ENCODE measurements around the gene GIMAP4. TPM values are rescaled to one million over a fixed set of nuclear protein-coding genes. Genes with fewer than 3 reads are reported as not detected.
"Not testable (repeated sequence)": the region's sequence is repeated elsewhere in the genome, so short reads cannot be mapped to it uniquely, and the experiment has no call there.

GIMAP4 gene
- not detected in 2 replicates for total RNA-seq (2014; rRNA removed; shearing (Covaris generic))

DNA sequence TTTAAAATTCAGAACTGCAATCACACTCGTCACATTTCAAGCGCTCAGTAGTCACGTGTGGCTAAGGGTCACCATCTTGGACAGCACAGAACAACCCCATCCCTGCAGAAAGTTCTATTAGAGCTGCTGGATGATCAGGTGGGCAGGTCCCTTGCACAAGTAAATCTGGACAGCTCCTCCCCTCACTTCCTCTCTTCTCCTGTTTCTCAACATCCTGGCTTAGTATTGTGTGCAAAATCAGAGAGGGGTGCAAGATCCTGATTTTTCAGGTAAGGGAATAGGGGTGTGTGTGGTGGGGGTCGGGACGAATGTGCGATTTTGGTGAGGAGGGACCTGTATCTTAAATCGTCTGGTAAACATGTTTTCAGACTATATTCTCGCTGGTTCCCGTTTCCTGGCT lies at the start of gene GIMAP4:
TSS of gene GIMAP4 (plus strand) at position 222 of the 400 bp plus-strand sequence. CDS start 2,512 bp downstream, outside the sequence.
- Histone ChIP-seq H3K27me3 (ENCODE audit: control insufficient read depth, insufficient read depth, low read length) (no peaks in the 10 kb centered on the region), H3K36me3 (replicated peaks; ENCODE audit: control insufficient read depth, insufficient read depth, low read length) (no peaks in the 10 kb centered on the region), H3K4me3 (ENCODE audit: insufficient read depth, low read depth, low read length) (no peak within 1 kb of the TSS)
- DNase-seq, result no peak

- no peaks in the 10 kb centered on the region for H3K36me3 ChIP-seq (replicated peaks; ENCODE audit: control insufficient read depth, insufficient read depth, low read length)
- no peak overlapping the region for H3K4me3 ChIP-seq (ENCODE audit: insufficient read depth, low read depth, low read length)
- DNase-seq, result no peak
- no peaks in the 10 kb centered on the region for H3K27me3 ChIP-seq (ENCODE audit: control insufficient read depth, insufficient read depth, low read length)
These were observed 47.9 kb upstream of the GIMAP4 start for GRCh38 chr7:150519310-150519709.

DNA sequence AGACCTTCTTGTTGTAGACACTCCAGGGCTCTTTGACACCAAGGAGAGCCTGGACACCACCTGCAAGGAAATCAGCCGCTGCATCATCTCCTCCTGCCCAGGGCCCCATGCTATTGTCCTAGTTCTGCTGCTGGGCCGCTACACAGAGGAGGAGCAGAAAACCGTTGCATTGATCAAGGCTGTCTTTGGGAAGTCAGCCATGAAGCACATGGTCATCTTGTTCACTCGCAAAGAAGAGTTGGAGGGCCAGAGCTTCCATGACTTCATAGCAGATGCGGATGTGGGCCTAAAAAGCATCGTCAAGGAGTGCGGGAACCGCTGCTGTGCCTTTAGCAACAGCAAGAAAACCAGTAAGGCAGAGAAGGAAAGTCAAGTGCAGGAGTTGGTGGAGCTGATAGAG lies 47.0 kb upstream of the GIMAP4 start:
- DNase-seq, result no peak
- H3K27me3 ChIP-seq (ENCODE audit: control insufficient read depth, insufficient read depth, low read length), result no peaks in the 10 kb centered on the region
- no peaks in the 10 kb centered on the region for H3K36me3 ChIP-seq (replicated peaks; ENCODE audit: control insufficient read depth, insufficient read depth, low read length)
- H3K4me3 ChIP-seq (ENCODE audit: insufficient read depth, low read depth, low read length), result no peak overlapping the region

GRCh38 chr7:150522931-150523330 lies 44.3 kb upstream of the GIMAP4 start:
- DNase-seq; H3K27me3 ChIP-seq (ENCODE audit: control insufficient read depth, insufficient read depth, low read length); H3K4me3 ChIP-seq (ENCODE audit: insufficient read depth, low read depth, low read length); H3K36me3 ChIP-seq (replicated peaks; ENCODE audit: control insufficient read depth, insufficient read depth, low read length): not testable (repeated sequence)

DNA sequence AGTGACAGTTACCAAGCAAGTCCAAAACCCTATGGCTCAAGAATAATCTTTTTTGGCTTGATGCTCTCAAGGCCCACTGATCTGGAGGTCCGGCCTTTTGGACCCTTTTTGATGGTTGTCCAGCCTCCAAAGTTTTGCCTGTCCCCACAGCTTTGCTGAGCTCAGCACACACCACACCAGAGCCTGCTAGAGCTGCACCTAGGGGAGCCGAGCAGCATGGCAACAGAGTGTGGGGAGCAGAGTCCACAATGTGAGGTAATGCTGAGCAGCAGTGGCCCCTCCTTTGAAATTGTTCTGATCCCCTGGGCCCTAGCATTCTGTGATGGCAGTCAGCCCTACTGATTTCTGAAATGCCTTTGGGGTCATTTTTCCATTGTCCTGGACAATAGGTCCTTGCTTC lies 43.2 kb upstream of the GIMAP4 start:
- Histone ChIP-seq H3K36me3 (replicated peaks; ENCODE audit: control insufficient read depth, insufficient read depth, low read length) (no peaks in the 10 kb centered on the region), H3K27me3 (ENCODE audit: control insufficient read depth, insufficient read depth, low read length) (no peaks in the 10 kb centered on the region), H3K4me3 (ENCODE audit: insufficient read depth, low read depth, low read length) (no peak overlapping the region)
- peak; percentile 25 for DNase-seq

DNA sequence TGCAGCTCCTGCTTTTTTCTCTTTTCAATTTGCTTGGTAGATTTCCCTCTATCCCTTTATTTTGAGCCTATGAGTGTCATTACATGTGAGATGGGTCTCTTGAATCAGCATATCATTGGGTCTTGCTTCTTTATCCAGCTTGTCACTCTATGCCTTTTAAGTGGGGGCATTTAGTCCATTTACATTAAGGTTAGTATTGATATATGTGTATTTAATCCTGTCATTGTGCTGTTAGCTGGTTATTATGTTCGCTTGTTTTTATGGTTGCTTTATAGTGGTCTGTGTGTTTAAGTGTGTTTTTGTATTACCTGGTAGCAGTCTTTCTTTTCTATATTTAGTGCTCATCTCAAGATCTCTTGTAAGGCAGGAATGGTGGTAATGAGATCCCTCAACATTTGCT lies 35.5 kb upstream of the GIMAP4 start:
- no peak for DNase-seq
- H3K36me3 ChIP-seq (replicated peaks; ENCODE audit: control insufficient read depth, insufficient read depth, low read length), result no peaks in the 10 kb centered on the region
- H3K27me3 ChIP-seq (ENCODE audit: control insufficient read depth, insufficient read depth, low read length), result no peaks in the 10 kb centered on the region
- H3K4me3 ChIP-seq (ENCODE audit: insufficient read depth, low read depth, low read length), result no peak overlapping the region

DNA sequence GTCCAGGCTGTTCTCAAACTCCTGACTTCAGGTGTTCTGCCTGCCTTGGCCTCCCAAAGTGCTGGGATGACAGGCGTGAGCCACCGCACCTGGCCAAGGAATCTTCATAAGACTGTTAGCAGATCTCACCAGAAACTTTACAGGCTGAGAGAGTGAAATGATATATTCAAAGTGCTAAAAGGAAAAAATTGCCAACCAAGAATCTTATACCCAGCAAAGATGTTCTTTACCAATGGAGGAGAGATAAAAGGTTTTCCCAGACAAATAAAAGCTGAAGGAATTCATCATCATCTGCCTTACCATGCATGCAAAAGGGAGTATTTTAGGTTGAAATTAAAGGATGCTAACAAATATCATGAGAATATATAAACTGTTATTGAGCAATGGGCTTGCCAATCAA lies 28.9 kb upstream of the GIMAP4 start:
- Histone ChIP-seq H3K4me3 (ENCODE audit: insufficient read depth, low read depth, low read length) (no peak overlapping the region), H3K36me3 (replicated peaks; ENCODE audit: control insufficient read depth, insufficient read depth, low read length) (no peaks in the 10 kb centered on the region), H3K27me3 (ENCODE audit: control insufficient read depth, insufficient read depth, low read length) (no peaks in the 10 kb centered on the region)
- DNase-seq, result no peak

GRCh38 chr7:150553163-150553562 lies 14.0 kb upstream of the GIMAP4 start:
- DNase-seq, result no peak
- no peaks in the 10 kb centered on the region for H3K36me3 ChIP-seq (replicated peaks; ENCODE audit: control insufficient read depth, insufficient read depth, low read length)
- no peak overlapping the region for H3K4me3 ChIP-seq (ENCODE audit: insufficient read depth, low read depth, low read length)
- no peaks in the 10 kb centered on the region for H3K27me3 ChIP-seq (ENCODE audit: control insufficient read depth, insufficient read depth, low read length)

GRCh38 chr7:150556521-150557138 lies 10.6 kb upstream of the GIMAP4 start:
- no peak for DNase-seq
- Histone ChIP-seq H3K36me3 (replicated peaks; ENCODE audit: control insufficient read depth, insufficient read depth, low read length) (no peaks in the 10 kb centered on the region), H3K27me3 (ENCODE audit: control insufficient read depth, insufficient read depth, low read length) (no peaks in the 10 kb centered on the region), H3K4me3 (ENCODE audit: insufficient read depth, low read depth, low read length) (no peak overlapping the region)

GRCh38 chr7:150560486-150560885 lies 6.7 kb upstream of the GIMAP4 start:
- no peaks in the 10 kb centered on the region for H3K36me3 ChIP-seq (replicated peaks; ENCODE audit: control insufficient read depth, insufficient read depth, low read length)
- no peak overlapping the region for H3K4me3 ChIP-seq (ENCODE audit: insufficient read depth, low read depth, low read length)
- no peak for DNase-seq
- H3K27me3 ChIP-seq (ENCODE audit: control insufficient read depth, insufficient read depth, low read length), result no peaks in the 10 kb centered on the region

GRCh38 chr7:150562919-150563318 lies 4.3 kb upstream of the GIMAP4 start:
- Histone ChIP-seq H3K27me3 (ENCODE audit: control insufficient read depth, insufficient read depth, low read length) (no peaks in the 10 kb centered on the region), H3K4me3 (ENCODE audit: insufficient read depth, low read depth, low read length) (no peak overlapping the region), H3K36me3 (replicated peaks; ENCODE audit: control insufficient read depth, insufficient read depth, low read length) (no peaks in the 10 kb centered on the region)
- DNase-seq, result no peak

- DNase-seq, result no peak
- Histone ChIP-seq H3K4me3 (ENCODE audit: insufficient read depth, low read depth, low read length) (no peak overlapping the region), H3K27me3 (ENCODE audit: control insufficient read depth, insufficient read depth, low read length) (no peaks in the 10 kb centered on the region), H3K36me3 (replicated peaks; ENCODE audit: control insufficient read depth, insufficient read depth, low read length) (no peaks in the 10 kb centered on the region)
These were observed 3.2 kb upstream of the GIMAP4 start for GRCh38 chr7:150564006-150564405.

GRCh38 chr7:150564566-150564965 lies 2.6 kb upstream of the GIMAP4 start:
- Histone ChIP-seq H3K4me3 (ENCODE audit: insufficient read depth, low read depth, low read length) (no peak overlapping the region), H3K27me3 (ENCODE audit: control insufficient read depth, insufficient read depth, low read length) (no peaks in the 10 kb centered on the region)

GRCh38 chr7:150565239-150565638 lies 2.0 kb upstream of the GIMAP4 start:
- no peak overlapping the region for H3K4me3 ChIP-seq (ENCODE audit: insufficient read depth, low read depth, low read length)
- DNase-seq, result no peak
- H3K36me3 ChIP-seq (replicated peaks; ENCODE audit: control insufficient read depth, insufficient read depth, low read length), result no peaks in the 10 kb centered on the region
- H3K27me3 ChIP-seq (ENCODE audit: control insufficient read depth, insufficient read depth, low read length), result no peaks in the 10 kb centered on the region

More at GRCh38 chr7:150564566-150564965, 2.6 kb upstream of the GIMAP4 start:
- no peak for DNase-seq
- H3K36me3 ChIP-seq (replicated peaks; ENCODE audit: control insufficient read depth, insufficient read depth, low read length), result no peaks in the 10 kb centered on the region

DNA sequence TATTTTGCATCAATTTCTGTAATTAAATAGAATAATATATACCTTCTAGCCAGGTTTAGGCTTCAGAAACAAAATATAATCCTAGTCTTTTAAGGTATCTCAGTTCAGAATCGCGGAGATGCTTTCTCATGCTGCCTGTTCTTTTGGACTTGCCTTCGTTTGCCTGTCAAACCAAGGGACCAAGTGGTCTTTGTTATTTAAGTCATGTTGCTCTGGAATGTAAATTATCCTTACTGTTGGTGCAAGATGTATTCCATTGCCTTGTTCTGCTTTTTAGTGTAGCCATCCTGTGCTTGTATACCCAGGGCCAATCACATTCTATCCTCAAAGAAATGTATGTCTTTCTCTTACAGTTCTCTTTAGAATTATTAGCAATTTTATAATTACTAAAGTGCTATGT lies 1.1 kb upstream of the GIMAP4 start:
- H3K36me3 ChIP-seq (replicated peaks; ENCODE audit: control insufficient read depth, insufficient read depth, low read length), result no peaks in the 10 kb centered on the region
- DNase-seq, result peak; percentile 13
- no peak overlapping the region for H3K4me3 ChIP-seq (ENCODE audit: insufficient read depth, low read depth, low read length)
- H3K27me3 ChIP-seq (ENCODE audit: control insufficient read depth, insufficient read depth, low read length), result no peaks in the 10 kb centered on the region

DNA sequence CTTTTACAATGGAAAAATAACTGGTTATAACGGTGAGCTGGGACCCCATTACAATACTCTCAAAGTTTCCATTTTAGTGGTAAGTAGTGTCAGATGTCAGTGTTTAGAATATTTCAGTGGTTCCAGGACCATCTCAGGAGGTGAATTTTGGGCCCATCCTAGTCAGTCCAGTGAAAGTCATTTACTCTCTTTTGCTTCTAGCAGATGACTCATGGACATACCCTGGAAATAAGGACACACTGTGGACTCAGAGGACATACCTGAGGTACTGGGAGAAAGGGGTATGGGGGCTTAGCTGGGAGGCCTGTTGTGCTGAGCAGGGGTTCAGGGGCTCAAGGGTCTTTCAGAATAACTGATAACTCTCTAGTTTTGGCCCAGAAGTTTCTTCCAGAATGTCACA lies 618 bp upstream of the GIMAP4 start:
- H3K36me3 ChIP-seq (replicated peaks; ENCODE audit: control insufficient read depth, insufficient read depth, low read length), result no peaks in the 10 kb centered on the region
- DNase-seq, result no peak
- no peaks in the 10 kb centered on the region for H3K27me3 ChIP-seq (ENCODE audit: control insufficient read depth, insufficient read depth, low read length)
- H3K4me3 ChIP-seq (ENCODE audit: insufficient read depth, low read depth, low read length), result no peak overlapping the region

All from H7 (cell line).